Articular chondrocyte of knee joint (primary cell): ENCODE measurements around the gene ASCL1. TPM values are rescaled to one million over a fixed set of nuclear protein-coding genes. Genes with fewer than 3 reads are reported as not detected.

Experiments used
- total RNA-seq: library from RNA; depleted of rRNA; stranded (reverse); fragments of >200 nt; gene quantifications from 2 replicates; pipeline ENCODE4 v1.2.3, GENCODE V29; 2012

ASCL1 gene
- not detected in 2 replicates for total RNA-seq

DNA sequence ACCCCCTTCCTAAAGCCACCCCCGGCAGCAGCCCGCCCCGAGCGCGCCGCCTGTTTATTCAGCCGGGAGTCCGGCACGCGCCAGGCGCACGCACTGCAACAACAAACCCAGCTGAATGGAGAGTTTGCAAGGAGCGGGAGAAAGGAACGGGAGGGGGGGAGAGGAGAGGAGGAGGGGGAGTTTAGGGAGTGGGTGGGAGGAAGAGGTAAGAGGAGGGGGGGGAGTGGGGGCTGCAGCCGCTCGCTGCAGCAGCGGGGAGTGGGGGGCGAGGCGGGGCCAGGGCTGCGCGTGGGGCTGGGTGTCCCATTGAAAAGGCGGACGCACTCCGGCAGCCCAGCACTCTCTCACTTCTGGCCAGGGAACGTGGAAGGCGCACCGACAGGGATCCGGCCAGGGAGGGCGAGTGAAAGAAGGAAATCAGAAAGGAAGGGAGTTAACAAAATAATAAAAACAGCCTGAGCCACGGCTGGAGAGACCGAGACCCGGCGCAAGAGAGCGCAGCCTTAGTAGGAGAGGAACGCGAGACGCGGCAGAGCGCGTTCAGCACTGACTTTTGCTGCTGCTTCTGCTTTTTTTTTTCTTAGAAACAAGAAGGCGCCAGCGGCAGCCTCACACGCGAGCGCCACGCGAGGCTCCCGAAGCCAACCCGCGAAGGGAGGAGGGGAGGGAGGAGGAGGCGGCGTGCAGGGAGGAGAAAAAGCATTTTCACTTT lies at the start of gene ASCL1:
Gene ASCL1, plus strand, starts transcription at position 336 of the 712 bp plus-strand sequence. CDS start 571 bp downstream, outside the sequence.

DNA sequence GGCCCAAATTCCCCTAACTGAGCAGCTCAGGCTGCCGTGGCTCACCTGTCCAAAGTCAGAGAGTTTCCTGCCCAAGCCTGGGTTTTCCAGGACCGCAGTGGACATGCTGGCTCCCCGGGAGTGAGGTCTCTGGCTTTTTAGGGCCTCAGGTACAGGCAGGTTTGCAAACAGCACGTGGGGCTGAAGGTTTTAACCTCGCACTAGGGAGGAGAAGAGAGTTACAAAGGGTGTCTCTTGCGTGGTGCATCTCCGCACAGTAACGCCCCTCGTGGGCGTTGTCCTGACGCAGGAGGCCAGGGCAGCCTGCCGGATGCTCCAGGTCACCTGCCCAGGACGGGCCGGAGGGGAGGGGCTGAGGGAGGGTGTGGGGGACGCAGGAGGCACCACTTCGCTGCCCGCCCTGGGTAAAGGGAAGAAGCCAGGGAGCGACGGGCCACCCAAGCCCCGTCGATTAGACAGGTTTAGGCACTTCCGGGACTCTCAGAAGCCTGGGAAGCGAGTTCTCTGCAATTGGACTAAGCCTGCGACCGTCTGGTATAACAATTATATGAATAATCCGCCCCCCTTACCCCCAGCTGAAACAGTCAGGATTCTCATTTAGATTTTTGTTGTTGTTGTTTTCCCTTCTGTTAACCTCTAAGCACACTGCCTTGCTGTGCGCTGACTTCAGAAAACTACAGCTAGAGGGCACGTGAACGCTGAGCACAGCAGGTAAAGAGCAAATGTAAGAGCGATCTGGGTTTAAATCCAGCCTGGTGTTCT lies 40.3 kb upstream of the ASCL1 start, which contains the start of gene PAH:
Gene PAH, minus strand, starts transcription at position 219 of the 762 bp plus-strand sequence. Its CDS starts 114 bp downstream, at position 105.

Other genes with a start within 250 kb of the ASCL1 start
- gene PAH, start 40.4 kb upstream of the ASCL1 start, total RNA-seq: not detected in 2 replicates